T-helper 9 cell (primary cell): ENCODE results near the gene FXN.
"Not testable (repeated sequence)": the region's sequence is repeated elsewhere in the genome, so short reads cannot be mapped to it uniquely, and the experiment has no call there.

Experiments used
- DNase-seq: peaks from one replicate; pipeline ENCODE4 v3.0.0-alpha.2; 2020

FXN gene

GRCh38 chr9:69071059-69071458 lies 35.5 kb downstream of the FXN start:
- no peak for DNase-seq

- DNase-seq, result no peak
Measured at GRCh38 chr9:69073103-69073502, 37.6 kb downstream of the FXN start.

- no peak for DNase-seq
Measured at GRCh38 chr9:69074801-69075200, 39.2 kb downstream of the FXN start.

GRCh38 chr9:69076550-69076949 lies 41.0 kb downstream of the FXN start:
- no peak for DNase-seq

GRCh38 chr9:69078069-69078468 lies 42.5 kb downstream of the FXN start:
- DNase-seq, result no peak

GRCh38 chr9:69078581-69078980 lies 43.0 kb downstream of the FXN start:
- DNase-seq, result no peak

GRCh38 chr9:69079186-69079585 lies 43.6 kb downstream of the FXN start:
- DNase-seq, result no peak

GRCh38 chr9:69081261-69081660 lies 45.7 kb downstream of the FXN start:
- no peak for DNase-seq

GRCh38 chr9:69083321-69083720 lies 47.8 kb downstream of the FXN start:
- DNase-seq, result no peak

- no peak for DNase-seq
Measured at GRCh38 chr9:69085569-69086283, 50.2 kb downstream of the FXN start.

GRCh38 chr9:69086312-69086711 lies 50.8 kb downstream of the FXN start:
- DNase-seq, result no peak

GRCh38 chr9:69086769-69087168 lies 51.2 kb downstream of the FXN start:
- no peak for DNase-seq

GRCh38 chr9:69089082-69089481 lies 53.5 kb downstream of the FXN start:
- DNase-seq, result no peak

- DNase-seq, result no peak
Measured at GRCh38 chr9:69089491-69089890, 53.9 kb downstream of the FXN start.

GRCh38 chr9:69090140-69090750 lies 54.7 kb downstream of the FXN start:
- DNase-seq, result no peak

GRCh38 chr9:69090946-69091345 lies 55.4 kb downstream of the FXN start:
- DNase-seq, result no peak

GRCh38 chr9:69093471-69094103 lies 58.0 kb downstream of the FXN start:
- no peak for DNase-seq

- DNase-seq, result not testable (repeated sequence)
Measured at GRCh38 chr9:69094361-69095135, 59.0 kb downstream of the FXN start.

GRCh38 chr9:69097064-69097463 lies 61.5 kb downstream of the FXN start:
- no peak for DNase-seq

- DNase-seq, result no peak
Measured at GRCh38 chr9:69097923-69098593, 62.5 kb downstream of the FXN start.

- not testable (repeated sequence) for DNase-seq
Measured at GRCh38 chr9:69103348-69103996, 67.9 kb downstream of the FXN start.

- no peak for DNase-seq
Measured at GRCh38 chr9:69104830-69105527, 69.4 kb downstream of the FXN start.
